Measurements from ENCODE around the gene GSC. TPM values are rescaled to one million over a fixed set of nuclear protein-coding genes. Genes with fewer than 3 reads are reported as not detected.

GSC gene
- total RNA-seq, 1 experiment from 2014 or later, result not detected

GRCh38 chr14:94773655-94774343, 3.9 kb upstream of the GSC start:
- in situ Hi-C loops (cut with HindIII; ENCODE audit: low pct_unique_long_range_greater_than_20kb, low sequenced_read_pairs), result no loop called here
- DNase-seq (ENCODE audit: low read depth, low spot score), result no peak

- in situ Hi-C loops (cut with HindIII; ENCODE audit: low pct_unique_long_range_greater_than_20kb, low sequenced_read_pairs), result no loop called here
- DNase-seq (ENCODE audit: low read depth, low spot score), result no peak
These were observed 3.2 kb upstream of the GSC start for GRCh38 chr14:94773061-94773648.

GRCh38 chr14:94772548-94772947, 2.6 kb upstream of the GSC start:
- DNase-seq (ENCODE audit: low read depth, low spot score), result no peak
- in situ Hi-C loops (cut with HindIII; ENCODE audit: low pct_unique_long_range_greater_than_20kb, low sequenced_read_pairs), result no loop called here

GRCh38 chr14:94771906-94772490, 2.1 kb upstream of the GSC start:
- in situ Hi-C loops (cut with HindIII; ENCODE audit: low pct_unique_long_range_greater_than_20kb, low sequenced_read_pairs), result no loop called here
- no peak for DNase-seq (ENCODE audit: low read depth, low spot score)

- no peak for DNase-seq (ENCODE audit: low read depth, low spot score)
- in situ Hi-C loops (cut with HindIII; ENCODE audit: low pct_unique_long_range_greater_than_20kb, low sequenced_read_pairs), result no loop called here
These were observed 1.4 kb upstream of the GSC start for GRCh38 chr14:94771158-94771905.

- no peak for DNase-seq (ENCODE audit: low read depth, low spot score)
- in situ Hi-C loops (cut with HindIII; ENCODE audit: low pct_unique_long_range_greater_than_20kb, low sequenced_read_pairs), result no loop called here
These were observed 873 bp upstream of the GSC start for GRCh38 chr14:94770815-94771157.

GRCh38 chr14:94770251-94770749, 387 bp upstream of the GSC start:
- no peak for DNase-seq (ENCODE audit: low read depth, low spot score)
- in situ Hi-C loops (cut with HindIII; ENCODE audit: low pct_unique_long_range_greater_than_20kb, low sequenced_read_pairs), result no loop called here

- in situ Hi-C loops (cut with HindIII; ENCODE audit: low pct_unique_long_range_greater_than_20kb, low sequenced_read_pairs), result no loop called here
- no peak for DNase-seq (ENCODE audit: low read depth, low spot score)
These were observed 1.2 kb downstream of the GSC start for GRCh38 chr14:94768521-94769390.

GRCh38 chr14:94768141-94768520, 1.8 kb downstream of the GSC start:
- no peak for DNase-seq (ENCODE audit: low read depth, low spot score)
- in situ Hi-C loops (cut with HindIII; ENCODE audit: low pct_unique_long_range_greater_than_20kb, low sequenced_read_pairs), result no loop called here

- in situ Hi-C loops (cut with HindIII; ENCODE audit: low pct_unique_long_range_greater_than_20kb, low sequenced_read_pairs), result no loop called here
- no peak for DNase-seq (ENCODE audit: low read depth, low spot score)
These were observed 2.5 kb downstream of the GSC start for GRCh38 chr14:94767321-94767878.

GRCh38 chr14:94764573-94764972, 5.3 kb downstream of the GSC start:
- in situ Hi-C loops (cut with HindIII; ENCODE audit: low pct_unique_long_range_greater_than_20kb, low sequenced_read_pairs), result no loop called here
- DNase-seq (ENCODE audit: low read depth, low spot score), result no peak

GRCh38 chr14:94762431-94762830, 7.5 kb downstream of the GSC start:
- DNase-seq (ENCODE audit: low read depth, low spot score), result no peak
- in situ Hi-C loops (cut with HindIII; ENCODE audit: low pct_unique_long_range_greater_than_20kb, low sequenced_read_pairs), result no loop called here

- DNase-seq (ENCODE audit: low read depth, low spot score), result no peak
- in situ Hi-C loops (cut with HindIII; ENCODE audit: low pct_unique_long_range_greater_than_20kb, low sequenced_read_pairs), result no loop called here
These were observed 7.9 kb downstream of the GSC start for GRCh38 chr14:94761997-94762377.

- in situ Hi-C loops (cut with HindIII; ENCODE audit: low pct_unique_long_range_greater_than_20kb, low sequenced_read_pairs), result no loop called here
- no peak for DNase-seq (ENCODE audit: low read depth, low spot score)
These were observed 8.4 kb downstream of the GSC start for GRCh38 chr14:94761348-94761996.

GRCh38 chr14:94756310-94756882, 13.5 kb downstream of the GSC start:
- in situ Hi-C loops (cut with HindIII; ENCODE audit: low pct_unique_long_range_greater_than_20kb, low sequenced_read_pairs), result no loop called here
- DNase-seq (ENCODE audit: low read depth, low spot score), result no peak

- DNase-seq (ENCODE audit: low read depth, low spot score), result no peak
- in situ Hi-C loops (cut with HindIII; ENCODE audit: low pct_unique_long_range_greater_than_20kb, low sequenced_read_pairs), result no loop called here
These were observed 15.4 kb downstream of the GSC start for GRCh38 chr14:94754391-94754942.
